Neural progenitor cell (in vitro differentiated cells): Measurements from ENCODE around the gene NOX3. TPM values are rescaled to one million over a fixed set of nuclear protein-coding genes. Genes with fewer than 3 reads are reported as not detected.

Source experiments
- DNase-seq: peaks from one replicate; pipeline ENCODE4 v3.0.0-alpha.2; 2016; ENCODE audit warnings: low spot score
- H2AFZ ChIP-seq: fragments of 200-600 bp; sonication (generic); replicated peaks from 2 replicates; pipeline ENCODE4 v1.6.1; 2016; ENCODE audit warnings: antibody characterized with exemption
- H3F3A ChIP-seq: fragments of 200-600 bp; sonication (generic); 2 replicates; pipeline ENCODE4 v1.6.1; 2016; ENCODE audit warnings: antibody characterized with exemption, low read depth
- H3K27ac ChIP-seq: fragments of 200-600 bp; sonication (generic); 2 replicates; pipeline ENCODE4 v1.5.1; 2016; ENCODE audit warnings: mild to moderate bottlenecking
- H3K27me3 ChIP-seq: fragments of 200-600 bp; sonication (generic); 2 replicates; pipeline ENCODE4 v1.6.1; 2016; ENCODE audit warnings: mild to moderate bottlenecking, moderate library complexity
- H3K36me3 ChIP-seq: fragments of 200-600 bp; sonication (generic); 2 replicates; pipeline ENCODE4 v1.5.1; 2016
- H3K4me1 ChIP-seq: fragments of 200-600 bp; sonication (generic); 2 replicates; pipeline ENCODE4 v1.6.1; 2016; ENCODE audit warnings: mixed run types
- H3K4me2 ChIP-seq: fragments of 200-600 bp; sonication (generic); 2 replicates; pipeline ENCODE4 v1.6.1; 2016
- H3K4me3 ChIP-seq: fragments of 200-600 bp; sonication (generic); 2 replicates; pipeline ENCODE4 v1.5.1; 2016
- H3K79me2 ChIP-seq: fragments of 200-600 bp; sonication (generic); 2 replicates; pipeline ENCODE4 v1.6.1; 2016; ENCODE audit warnings: low read depth
- H3K9ac ChIP-seq: fragments of 200-600 bp; sonication (generic); 2 replicates; pipeline ENCODE4 v1.6.1; 2016
- H3K9me3 ChIP-seq: fragments of 200-600 bp; sonication (generic); 2 replicates; pipeline ENCODE4 v1.5.1; 2016; ENCODE audit warnings: low read depth
- H4K20me1 ChIP-seq: fragments of 200-600 bp; sonication (generic); 2 replicates; pipeline ENCODE4 v1.6.1; 2016; ENCODE audit warnings: low read depth
- H3K27ac Mint-ChIP-seq: 3 replicates; pipeline ENCODE4 v1.8.0; 2021; ENCODE audit warnings: mixed read lengths
- H3K27me3 Mint-ChIP-seq: 2 replicates; pipeline ENCODE4 v1.8.0; 2022; ENCODE audit warnings: low read depth, mild to moderate bottlenecking, inconsistent platforms, moderate library complexity, mixed read lengths; ENCODE audit not compliant: insufficient read depth
- H3K36me3 Mint-ChIP-seq: 3 replicates; pipeline ENCODE4 v1.8.0; 2021; ENCODE audit warnings: mixed read lengths
- H3K4me1 Mint-ChIP-seq: 3 replicates; pipeline ENCODE4 v1.8.0; 2021; ENCODE audit warnings: mixed read lengths
- H3K4me3 Mint-ChIP-seq: 3 replicates; pipeline ENCODE4 v1.8.0; 2021; ENCODE audit warnings: mild to moderate bottlenecking, moderate library complexity, mixed read lengths
- H3K9me3 Mint-ChIP-seq: 3 replicates; pipeline ENCODE4 v1.8.0; 2020; ENCODE audit warnings: mixed read lengths
- EZH2 ChIP-seq: fragments of 200-600 bp; sonication (generic); IDR thresholded peaks from 2 replicates; pipeline ENCODE4 v1.6.1; 2017; ENCODE audit warnings: antibody characterized with exemption, mild to moderate bottlenecking, moderate library complexity
- EZH2phosphoT487 ChIP-seq: fragments of 200-600 bp; sonication (generic); IDR thresholded peaks from 2 replicates; pipeline ENCODE4 v1.6.1; 2017; ENCODE audit warnings: antibody characterized with exemption
- total RNA-seq: library from RNA; depleted of rRNA; stranded (reverse); fragments of >200 nt; gene quantifications from 2 replicates; pipeline ENCODE4 v1.2.3, GENCODE V29; 2015; ENCODE audit warnings: low replicate concordance
- TF ChIP-seq, protein P1 (sequence below): fragments of 200-600 bp; sonication (generic); IDR thresholded peaks from 2 replicates; pipeline ENCODE4 v1.5.1; 2017; ENCODE audit warnings: antibody characterized with exemption, mild to moderate bottlenecking

Gene NOX3
- total RNA-seq, 1 donor from 2014 or later, result not detected

DNA sequence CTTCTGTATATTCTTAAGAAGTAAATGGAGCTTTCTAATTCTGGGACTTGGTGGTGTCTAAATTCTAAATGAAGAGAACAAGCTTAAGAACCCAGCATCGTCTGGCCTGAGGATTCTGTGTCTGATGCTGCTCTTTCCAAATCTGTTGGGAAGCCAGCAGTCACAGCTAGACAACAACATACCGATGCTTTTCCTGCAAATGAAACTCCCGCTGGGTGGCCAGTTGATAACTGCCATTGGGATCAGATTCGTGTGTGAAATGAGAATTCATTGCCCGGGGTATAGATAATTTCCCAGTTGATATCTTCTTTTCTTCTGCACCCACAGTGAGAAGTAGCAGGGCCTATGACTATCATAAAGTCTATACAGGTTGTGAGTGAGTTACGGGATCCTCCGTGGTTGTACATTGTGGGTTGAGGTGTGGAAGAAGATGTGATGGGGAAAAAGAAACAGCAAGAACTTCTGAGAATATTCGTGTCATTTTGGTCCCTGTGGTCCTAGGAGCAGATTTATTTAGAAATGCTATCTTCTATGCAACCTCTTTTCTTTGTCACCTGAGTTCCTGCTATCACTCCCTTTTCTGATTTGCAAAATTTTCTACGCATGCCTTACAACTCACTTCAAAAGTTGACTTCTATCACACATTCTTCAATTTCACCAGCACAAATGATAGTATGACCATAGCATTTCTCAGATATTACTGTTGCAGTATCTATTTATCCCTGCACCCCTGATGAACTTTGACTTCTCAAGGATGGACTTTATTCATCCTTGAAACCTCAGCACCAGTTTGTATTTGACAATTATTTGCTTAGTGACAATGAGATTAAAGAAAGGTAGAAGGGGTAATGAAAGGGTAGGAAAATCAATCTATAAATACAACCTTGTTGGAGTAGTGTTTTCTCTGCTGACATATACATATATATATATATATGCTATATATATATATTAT lies 10.4 kb downstream of the NOX3 start:
- peaks cover 19% of the 10 kb centered on the region for H3K4me1 Mint-ChIP-seq
- peaks cover 23% of the 10 kb centered on the region for H3K4me1 ChIP-seq
- no peaks in the 10 kb centered on the region for H3K9me3 Mint-ChIP-seq
- H3K36me3 ChIP-seq, result no peaks in the 10 kb centered on the region
- H3K79me2 ChIP-seq, result no peaks in the 10 kb centered on the region
- DNase-seq, result no peak
- H3K27me3 Mint-ChIP-seq, result peaks cover 4% of the 10 kb centered on the region
- no peak overlapping the region for H3K9ac ChIP-seq
- H3K27me3 ChIP-seq, result no peaks in the 10 kb centered on the region
- no peak overlapping the region for H3K27ac ChIP-seq
- H3F3A ChIP-seq, result no peaks in the 10 kb centered on the region
- no peak overlapping the region for H3K4me3 Mint-ChIP-seq
- H2AFZ ChIP-seq, result peak overlapping the region; percentile 12
- H3K9me3 ChIP-seq, result no peaks in the 10 kb centered on the region
- TF ChIP-seq EZH2, result no peak
- TF ChIP-seq, protein P1, sequence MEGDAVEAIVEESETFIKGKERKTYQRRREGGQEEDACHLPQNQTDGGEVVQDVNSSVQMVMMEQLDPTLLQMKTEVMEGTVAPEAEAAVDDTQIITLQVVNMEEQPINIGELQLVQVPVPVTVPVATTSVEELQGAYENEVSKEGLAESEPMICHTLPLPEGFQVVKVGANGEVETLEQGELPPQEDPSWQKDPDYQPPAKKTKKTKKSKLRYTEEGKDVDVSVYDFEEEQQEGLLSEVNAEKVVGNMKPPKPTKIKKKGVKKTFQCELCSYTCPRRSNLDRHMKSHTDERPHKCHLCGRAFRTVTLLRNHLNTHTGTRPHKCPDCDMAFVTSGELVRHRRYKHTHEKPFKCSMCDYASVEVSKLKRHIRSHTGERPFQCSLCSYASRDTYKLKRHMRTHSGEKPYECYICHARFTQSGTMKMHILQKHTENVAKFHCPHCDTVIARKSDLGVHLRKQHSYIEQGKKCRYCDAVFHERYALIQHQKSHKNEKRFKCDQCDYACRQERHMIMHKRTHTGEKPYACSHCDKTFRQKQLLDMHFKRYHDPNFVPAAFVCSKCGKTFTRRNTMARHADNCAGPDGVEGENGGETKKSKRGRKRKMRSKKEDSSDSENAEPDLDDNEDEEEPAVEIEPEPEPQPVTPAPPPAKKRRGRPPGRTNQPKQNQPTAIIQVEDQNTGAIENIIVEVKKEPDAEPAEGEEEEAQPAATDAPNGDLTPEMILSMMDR, result no peak
- TF ChIP-seq EZH2phosphoT487, result no peak
- H3K4me2 ChIP-seq, result no peak overlapping the region
- H4K20me1 ChIP-seq, result no peaks in the 10 kb centered on the region
- no peaks in the 10 kb centered on the region for H3K36me3 Mint-ChIP-seq
- H3K27ac Mint-ChIP-seq, result no peak overlapping the region
- no peak overlapping the region for H3K4me3 ChIP-seq

DNA sequence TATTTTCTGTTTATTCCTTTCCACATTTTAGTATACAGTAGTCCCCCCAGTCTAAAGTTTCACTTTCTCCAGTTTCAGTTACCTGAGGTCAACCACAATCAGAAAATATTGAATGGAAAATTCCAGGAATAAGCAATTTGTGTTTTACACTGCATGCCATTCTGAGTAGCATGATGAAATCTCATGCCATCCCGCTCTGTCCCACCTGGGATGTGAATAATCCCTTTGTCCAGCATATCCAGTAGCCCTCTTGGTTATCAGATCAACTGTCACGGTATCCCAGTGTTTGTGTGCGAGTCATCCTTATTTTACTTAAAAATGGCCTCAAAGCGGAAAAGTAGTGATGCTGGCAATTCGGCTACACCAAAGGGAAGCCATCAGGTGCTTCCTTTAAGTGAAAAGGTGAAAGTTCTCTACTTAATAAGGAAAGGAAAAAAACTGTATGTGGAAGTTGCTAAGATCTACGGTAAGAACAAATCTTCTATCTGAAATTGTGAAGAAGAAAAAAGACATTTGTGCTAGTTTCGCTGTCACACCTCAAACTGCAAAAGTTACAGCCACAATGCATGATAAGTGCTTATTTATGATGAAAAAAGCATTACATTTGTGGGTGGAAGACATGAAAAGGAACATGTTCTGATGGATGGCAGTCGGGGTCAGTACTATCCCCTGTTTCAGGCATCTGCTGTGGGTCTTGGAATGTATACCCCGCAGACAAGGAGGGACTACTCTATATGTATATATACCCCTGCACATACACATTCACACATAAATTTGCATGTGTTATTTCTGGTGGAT lies 11.3 kb downstream of the NOX3 start:
- H3K27me3 Mint-ChIP-seq, result peaks cover 4% of the 10 kb centered on the region
- H3K36me3 Mint-ChIP-seq, result no peaks in the 10 kb centered on the region
- H3K4me1 Mint-ChIP-seq, result peaks cover 12% of the 10 kb centered on the region
- no peaks in the 10 kb centered on the region for H3F3A ChIP-seq
- H3K27ac Mint-ChIP-seq, result no peak overlapping the region
- no peak overlapping the region for H3K4me3 ChIP-seq
- H3K9me3 Mint-ChIP-seq, result no peaks in the 10 kb centered on the region
- no peaks in the 10 kb centered on the region for H4K20me1 ChIP-seq
- no peaks in the 10 kb centered on the region for H3K27me3 ChIP-seq
- no peak for TF ChIP-seq EZH2
- TF ChIP-seq EZH2phosphoT487, result no peak
- TF ChIP-seq, protein P1, result no peak
- DNase-seq, result no peak
- H3K4me3 Mint-ChIP-seq, result no peak overlapping the region
- no peak overlapping the region for H3K9ac ChIP-seq
- no peak overlapping the region for H3K27ac ChIP-seq
- H3K36me3 ChIP-seq, result no peaks in the 10 kb centered on the region
- H2AFZ ChIP-seq, result peak overlapping the region; percentile 29
- H3K9me3 ChIP-seq, result no peaks in the 10 kb centered on the region
- no peak overlapping the region for H3K4me2 ChIP-seq
- no peaks in the 10 kb centered on the region for H3K79me2 ChIP-seq
- H3K4me1 ChIP-seq, result peaks cover 16% of the 10 kb centered on the region

DNA sequence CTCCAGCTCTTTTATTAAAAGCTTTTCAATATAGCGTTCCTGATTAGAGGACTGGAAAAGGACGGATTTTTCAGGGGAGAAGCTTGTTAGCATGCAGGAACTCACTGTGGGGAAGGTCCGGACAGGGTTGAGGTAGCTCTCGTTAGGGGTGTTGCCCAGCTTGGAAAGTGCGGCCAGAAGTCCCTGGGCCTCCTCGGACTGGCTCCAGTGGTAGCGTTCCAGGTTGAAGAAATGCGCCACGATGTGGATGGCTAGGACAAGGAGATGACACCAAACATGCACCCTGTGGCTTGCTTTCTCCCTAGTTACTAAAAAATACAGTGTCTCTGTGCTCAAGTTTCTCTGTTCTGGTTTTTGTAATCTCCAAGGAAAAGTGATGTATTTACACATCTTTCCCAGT lies 12.5 kb downstream of the NOX3 start:
- H2AFZ ChIP-seq, result peak overlapping the region; percentile 42
- peaks cover 2% of the 10 kb centered on the region for H3K27me3 Mint-ChIP-seq
- no peaks in the 10 kb centered on the region for H4K20me1 ChIP-seq
- H3K4me2 ChIP-seq, result no peak overlapping the region
- no peaks in the 10 kb centered on the region for H3F3A ChIP-seq
- H3K4me3 Mint-ChIP-seq, result no peak overlapping the region
- no peaks in the 10 kb centered on the region for H3K9me3 ChIP-seq
- H3K79me2 ChIP-seq, result no peaks in the 10 kb centered on the region
- DNase-seq, result no peak
- H3K27me3 ChIP-seq, result no peaks in the 10 kb centered on the region
- no peak overlapping the region for H3K9ac ChIP-seq
- TF ChIP-seq, protein P1, result no peak
- no peak for TF ChIP-seq EZH2
- TF ChIP-seq EZH2phosphoT487, result no peak
- H3K4me1 ChIP-seq, result peaks cover 8% of the 10 kb centered on the region
- H3K27ac Mint-ChIP-seq, result no peak overlapping the region
- H3K4me1 Mint-ChIP-seq, result peaks cover 2% of the 10 kb centered on the region
- no peak overlapping the region for H3K27ac ChIP-seq
- no peaks in the 10 kb centered on the region for H3K36me3 ChIP-seq
- H3K9me3 Mint-ChIP-seq, result no peaks in the 10 kb centered on the region
- no peak overlapping the region for H3K4me3 ChIP-seq
- no peaks in the 10 kb centered on the region for H3K36me3 Mint-ChIP-seq
